HG02798 (cell line): ENCODE results near the gene BBC3.
A peak's percentile ranks its signal among the peaks of the same experiment; 100 is the strongest.
"Not testable (repeated sequence)": the region's sequence is repeated elsewhere in the genome, so short reads cannot be mapped to it uniquely, and the experiment has no call there.

Experiments
- ATAC-seq: cut with Tn5 transposase; IDR thresholded peaks from one replicate; pipeline ENCODE4 v1.9.1; 2021; ENCODE audit warnings: mild to moderate bottlenecking; ENCODE audit not compliant: unreplicated experiment, poor library complexity

BBC3 gene, protein sequence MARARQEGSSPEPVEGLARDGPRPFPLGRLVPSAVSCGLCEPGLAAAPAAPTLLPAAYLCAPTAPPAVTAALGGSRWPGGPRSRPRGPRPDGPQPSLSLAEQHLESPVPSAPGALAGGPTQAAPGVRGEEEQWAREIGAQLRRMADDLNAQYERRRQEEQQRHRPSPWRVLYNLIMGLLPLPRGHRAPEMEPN

DNA sequence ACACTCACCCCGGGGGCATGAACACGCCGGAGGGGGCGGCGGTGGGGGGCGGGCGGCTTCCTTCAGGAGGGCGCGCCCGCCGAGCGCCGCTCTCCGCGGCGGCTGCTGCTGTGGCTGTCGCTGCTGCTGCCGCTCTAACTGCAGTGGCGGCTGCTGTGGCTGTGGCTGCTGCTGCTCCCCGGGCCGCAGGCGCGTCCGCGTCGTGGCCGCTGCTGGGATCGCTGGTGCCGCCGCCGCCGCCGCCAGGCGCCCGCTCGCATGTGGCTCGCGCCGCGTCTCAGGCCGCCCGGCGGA lies at the start of gene BBC3:
TSS of gene BBC3 (minus strand) at position 279 of the 294 bp plus-strand sequence. CDS start 2,768 bp downstream, outside the sequence.
- ATAC-seq, result no peak

DNA sequence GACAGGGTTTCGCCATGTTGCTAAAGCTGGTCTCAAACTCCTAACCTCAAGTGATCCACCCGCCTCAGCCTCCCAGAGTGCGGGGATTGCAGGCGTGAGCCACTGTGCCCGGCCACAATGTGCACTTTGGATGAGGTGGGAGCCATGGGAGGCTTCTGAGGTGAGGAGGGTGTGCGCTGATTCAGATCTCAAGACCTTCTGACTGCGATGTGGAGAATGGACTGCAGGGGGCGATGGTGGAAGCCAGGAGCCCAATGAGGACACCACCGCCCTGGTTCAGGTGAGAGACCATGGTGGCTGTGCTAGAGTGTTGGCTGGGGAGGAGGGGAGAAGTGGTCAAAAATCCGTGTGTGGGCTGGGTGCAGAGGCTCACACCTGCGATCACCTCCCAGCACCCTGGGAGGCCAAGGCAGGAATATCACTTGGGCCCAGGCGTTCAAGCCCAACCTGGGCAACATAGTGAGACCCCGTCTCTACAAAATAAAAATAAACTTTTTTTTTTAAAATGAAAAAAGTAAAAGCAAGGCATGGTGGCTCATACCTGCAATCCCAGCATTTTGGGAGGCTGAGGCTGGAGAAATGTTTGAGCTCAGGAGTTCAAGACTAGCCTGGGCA lies 49.3 kb upstream of the BBC3 start:
- no peak for ATAC-seq

DNA sequence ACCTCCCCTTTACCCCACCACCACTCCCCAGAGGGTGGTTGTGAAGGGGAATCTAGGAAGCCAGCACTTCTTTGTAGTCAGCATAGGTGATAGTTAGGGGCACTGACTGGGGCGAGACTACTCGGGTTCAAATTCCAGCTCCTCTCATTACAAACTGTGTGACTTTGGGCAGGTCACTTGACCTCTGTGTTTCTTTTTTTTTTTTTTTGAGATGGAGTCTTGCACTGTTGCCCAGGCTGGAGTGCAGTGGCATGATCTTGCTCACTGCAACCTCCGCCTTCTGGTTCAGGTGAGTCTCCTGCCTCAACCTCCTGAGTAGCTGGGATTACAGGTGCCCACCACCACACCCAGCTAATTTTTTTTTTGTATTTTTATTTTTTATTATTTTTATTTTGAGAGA lies 45.5 kb upstream of the BBC3 start:
- not testable (repeated sequence) for ATAC-seq

DNA sequence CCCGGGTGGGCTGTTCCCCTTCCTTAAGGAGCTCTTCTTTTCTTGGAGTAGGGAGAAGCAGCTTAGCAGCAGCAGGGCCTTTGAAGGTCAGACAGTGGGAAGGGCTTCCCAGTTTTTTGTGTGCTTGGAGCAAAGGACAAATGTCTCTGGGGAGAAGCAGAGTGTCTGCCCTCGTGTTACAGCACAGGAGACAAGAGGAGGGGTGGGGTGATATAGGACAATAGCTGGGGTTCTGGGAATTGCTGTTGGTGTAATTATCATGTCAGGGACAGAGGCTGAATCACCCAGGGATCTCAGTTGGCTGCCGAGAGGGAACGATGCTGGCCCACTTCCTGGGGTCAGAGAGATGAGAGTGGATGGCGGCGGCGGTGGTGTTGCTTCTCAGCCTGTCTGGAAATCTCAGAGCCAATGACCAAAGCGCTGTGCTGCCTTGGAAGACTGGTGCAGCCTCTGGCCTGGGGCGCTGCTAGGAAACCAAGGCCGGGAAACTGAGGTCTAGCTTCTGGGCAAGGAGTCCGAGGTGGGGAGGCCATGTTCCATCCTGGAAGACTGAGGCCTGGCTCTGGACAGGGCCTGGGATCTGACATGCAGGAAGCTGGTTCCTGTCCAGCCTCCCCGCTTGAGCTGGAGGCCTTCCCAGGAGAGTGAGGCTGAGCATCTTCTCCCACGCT lies 44.9 kb upstream of the BBC3 start:
- no peak for ATAC-seq

DNA sequence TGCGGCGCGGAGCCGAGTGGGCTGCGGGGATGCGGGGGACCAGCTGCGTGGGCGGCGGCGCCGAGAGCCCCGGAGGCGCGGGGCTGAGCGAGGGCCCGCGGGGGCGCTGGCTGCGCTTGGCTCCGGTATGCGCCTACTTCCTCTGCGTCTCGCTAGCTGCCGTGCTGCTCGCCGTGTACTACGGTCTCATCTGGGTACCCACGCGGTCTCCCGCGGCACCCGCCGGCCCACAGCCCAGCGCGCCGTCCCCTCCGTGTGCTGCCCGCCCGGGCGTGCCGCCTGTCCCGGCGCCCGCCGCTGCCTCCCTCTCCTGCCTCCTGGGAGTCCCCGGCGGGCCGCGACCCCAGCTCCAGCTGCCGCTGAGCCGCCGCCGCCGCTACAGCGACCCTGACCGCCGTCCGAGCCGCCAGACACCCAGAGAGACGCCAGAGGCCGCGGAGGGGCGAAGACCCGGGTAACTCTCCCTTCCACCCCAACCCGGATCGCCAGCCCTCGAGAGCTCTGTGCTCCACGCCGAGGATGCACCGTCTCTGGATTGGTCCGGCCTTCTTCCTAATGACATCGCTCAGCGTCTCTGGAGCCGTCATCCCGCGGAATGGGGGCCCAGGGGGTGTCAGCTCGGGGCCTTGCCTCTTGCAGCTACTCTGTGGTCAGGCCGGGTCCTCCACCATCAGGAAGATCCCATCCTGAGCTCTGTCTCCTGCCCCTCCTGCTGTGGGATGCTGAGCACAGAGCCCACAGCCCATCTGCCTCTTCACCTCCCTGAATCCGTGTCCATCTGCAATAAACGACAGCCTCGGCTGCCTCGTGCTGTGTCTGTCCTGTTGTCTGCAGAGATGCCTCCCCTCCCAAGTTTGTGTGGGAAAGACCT lies 44.1 kb upstream of the BBC3 start:
- no peak for ATAC-seq

DNA sequence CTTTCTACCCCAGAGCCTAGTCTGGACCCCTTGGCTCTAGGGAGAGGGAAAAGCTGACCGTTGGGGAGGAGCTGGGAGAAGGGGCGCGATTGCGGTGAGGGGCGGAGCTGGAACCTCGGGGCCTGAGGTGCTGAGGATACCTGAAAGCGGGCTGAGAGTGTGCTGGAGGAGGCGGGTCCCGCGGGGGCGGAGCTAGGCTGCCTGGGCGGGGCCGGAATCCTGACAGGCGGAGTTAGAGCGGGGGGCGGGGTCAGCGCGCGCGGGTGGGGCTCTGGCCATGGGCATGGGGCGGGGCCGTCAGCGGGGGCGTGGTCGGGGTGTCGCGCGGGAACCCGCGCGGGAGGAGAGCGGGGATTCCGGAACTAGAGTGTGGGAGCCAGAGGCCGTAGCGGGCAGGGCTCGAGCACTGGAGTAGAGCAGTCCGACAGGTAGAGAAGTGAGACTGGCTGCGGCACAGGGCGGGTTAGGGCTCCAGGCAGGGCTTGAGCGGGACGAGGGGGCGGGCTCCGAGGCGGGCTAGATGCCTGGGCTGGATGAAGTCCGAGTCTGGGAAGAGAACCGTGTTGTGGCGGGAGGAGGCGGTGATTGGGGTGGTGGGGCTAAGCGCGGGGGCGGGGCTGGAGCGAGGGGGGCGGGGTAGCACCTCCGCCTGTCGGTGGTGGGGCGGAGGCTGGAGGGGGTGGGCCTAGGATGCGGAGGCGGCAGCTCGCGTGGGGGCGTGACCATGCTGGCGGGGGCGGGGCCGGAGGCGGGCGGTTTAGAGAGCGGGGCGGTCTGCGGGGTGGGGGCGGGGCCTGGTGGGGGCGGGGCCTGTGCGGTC lies 43.3 kb upstream of the BBC3 start, which contains the start of gene INAFM1:
TSS of gene INAFM1 (plus strand) at position 815 of the 820 bp plus-strand sequence. CDS start 35 bp downstream, outside the sequence.
- peak; percentile 60 for ATAC-seq

DNA sequence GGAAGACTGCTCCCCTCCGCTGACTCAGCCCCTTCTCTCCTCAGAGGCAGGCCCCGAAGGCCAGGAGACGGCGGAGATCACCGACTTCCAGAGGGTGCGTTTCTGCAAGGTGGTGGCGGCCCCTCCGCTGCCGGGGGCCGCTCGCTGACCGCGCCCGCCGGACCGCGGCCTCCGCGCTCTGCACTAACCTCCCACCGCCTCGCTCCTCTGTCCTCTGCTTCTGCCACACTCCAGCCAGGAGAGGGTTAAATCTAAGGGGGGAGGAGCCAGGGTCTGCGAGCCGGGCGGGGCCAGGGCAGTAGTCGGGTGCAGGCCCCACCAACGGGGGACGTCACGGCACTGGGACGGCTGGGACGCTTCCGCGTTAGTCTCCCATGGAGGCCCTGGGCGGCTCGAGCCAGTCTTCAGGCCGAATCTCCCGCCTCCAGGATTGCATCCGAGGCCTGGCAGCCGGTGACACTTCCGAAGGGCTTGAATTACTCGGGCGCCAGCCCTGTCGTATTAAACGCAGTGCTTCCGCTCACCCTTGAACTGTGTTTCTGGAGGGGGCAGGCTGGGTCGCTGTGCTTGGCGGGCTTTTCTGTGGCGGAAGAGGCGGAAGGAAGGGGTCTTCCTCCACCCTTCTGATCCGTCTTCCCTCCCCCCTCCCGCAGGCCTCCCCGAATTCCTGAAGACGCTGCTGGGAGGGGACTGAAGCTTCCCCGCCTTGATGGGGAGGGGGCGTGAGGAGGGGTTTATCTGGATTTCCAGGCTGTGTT lies 42.5 kb upstream of the BBC3 start:
- ATAC-seq, result peak; percentile 69

DNA sequence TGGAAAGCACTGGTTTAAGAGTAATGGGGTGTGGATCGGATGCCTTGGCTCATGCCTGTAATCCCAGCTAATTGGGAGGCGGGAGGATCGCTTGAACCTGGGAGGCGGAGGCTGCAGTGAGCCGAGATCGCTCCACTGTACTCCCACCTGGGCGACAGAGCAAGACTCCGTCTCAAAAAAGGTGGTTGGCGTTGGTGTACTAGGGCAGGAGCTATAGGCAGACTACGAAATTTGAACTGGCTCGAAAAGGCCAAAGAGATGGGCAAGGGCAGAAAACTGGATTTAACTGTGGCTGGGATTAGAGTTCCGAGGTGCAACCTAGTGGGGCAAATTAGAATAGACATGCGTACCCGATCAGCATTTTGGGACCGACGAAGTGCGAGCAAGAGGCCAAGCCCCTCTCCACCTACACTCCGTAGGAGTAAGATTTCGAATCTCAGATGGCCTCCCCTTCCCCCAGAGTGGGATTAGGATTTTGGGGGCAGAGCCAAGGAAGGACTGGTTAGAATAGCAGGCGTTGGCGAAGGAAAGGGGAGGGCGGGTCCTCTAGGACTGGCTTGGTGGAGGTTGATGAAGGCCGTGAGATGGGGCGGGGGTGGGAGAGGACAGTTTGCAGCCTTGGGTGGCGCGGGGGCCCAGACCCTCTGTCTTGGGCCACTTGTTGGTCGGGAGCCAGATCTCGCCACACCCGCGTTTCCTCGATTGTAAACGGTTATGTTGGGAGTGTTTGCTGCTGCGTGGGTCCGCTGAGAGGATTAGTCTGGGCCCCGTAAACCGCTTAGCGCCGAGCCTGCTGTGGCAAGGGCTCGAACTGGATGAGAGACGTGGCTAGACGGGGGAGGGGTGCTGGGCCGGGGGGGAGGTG lies 41.7 kb upstream of the BBC3 start:
- no peak for ATAC-seq

GRCh38 chr19:47271949-47272348 lies 41.0 kb upstream of the BBC3 start:
- ATAC-seq, result no peak

DNA sequence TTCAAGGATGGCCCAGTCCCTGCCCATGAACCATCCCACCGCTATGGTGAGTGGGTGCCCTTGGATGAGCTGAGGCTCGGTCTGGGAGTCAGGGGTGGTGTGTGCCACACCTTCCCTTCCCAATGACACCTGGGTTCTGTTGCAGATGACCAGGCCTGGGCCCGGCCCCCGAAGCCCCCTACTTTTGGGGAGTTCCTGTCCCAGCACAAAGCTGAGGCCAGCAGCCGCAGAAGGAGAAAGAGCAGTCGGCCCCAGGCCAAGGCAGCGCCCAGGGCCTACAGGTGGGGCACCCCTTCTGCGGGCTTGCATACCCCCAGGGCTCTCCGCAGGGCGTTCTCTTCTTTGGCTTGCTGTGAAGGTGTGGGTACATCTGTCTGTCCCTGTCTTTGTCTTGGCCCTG lies 39.4 kb upstream of the BBC3 start:
- no peak for ATAC-seq

- ATAC-seq, result no peak
Measured at GRCh38 chr19:47269596-47269995, 38.6 kb upstream of the BBC3 start.

- ATAC-seq, result no peak
Measured at GRCh38 chr19:47268028-47268427, 37.0 kb upstream of the BBC3 start.

- no peak for ATAC-seq
Measured at GRCh38 chr19:47267350-47267759, 36.4 kb upstream of the BBC3 start.

DNA sequence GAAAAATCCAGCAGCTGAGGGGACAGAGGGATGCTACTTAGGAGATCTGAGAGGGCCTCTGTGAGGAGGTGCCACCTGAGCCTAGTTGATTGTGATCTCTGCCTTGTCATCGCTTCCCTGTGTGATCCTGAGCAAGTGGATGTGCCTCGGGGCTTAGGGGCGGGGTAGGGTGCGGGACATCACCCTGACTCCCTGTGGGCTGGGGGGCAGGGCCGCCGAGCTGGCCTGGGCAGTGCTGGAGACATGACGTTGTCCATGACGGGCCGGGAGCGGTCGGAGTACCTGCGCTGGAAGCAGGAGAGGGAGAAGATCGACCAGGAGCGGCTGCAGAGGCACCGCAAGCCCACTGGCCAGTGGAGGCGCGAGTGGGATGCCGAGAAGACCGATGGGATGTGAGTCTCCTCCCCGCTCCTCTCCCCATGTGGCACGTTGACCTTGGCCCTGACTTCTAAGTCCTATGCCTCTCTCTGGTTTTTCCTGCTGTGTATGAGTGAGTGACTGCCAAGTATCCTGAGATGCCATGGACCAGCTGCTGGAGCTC lies 35.5 kb upstream of the BBC3 start:
- ATAC-seq, result no peak

DNA sequence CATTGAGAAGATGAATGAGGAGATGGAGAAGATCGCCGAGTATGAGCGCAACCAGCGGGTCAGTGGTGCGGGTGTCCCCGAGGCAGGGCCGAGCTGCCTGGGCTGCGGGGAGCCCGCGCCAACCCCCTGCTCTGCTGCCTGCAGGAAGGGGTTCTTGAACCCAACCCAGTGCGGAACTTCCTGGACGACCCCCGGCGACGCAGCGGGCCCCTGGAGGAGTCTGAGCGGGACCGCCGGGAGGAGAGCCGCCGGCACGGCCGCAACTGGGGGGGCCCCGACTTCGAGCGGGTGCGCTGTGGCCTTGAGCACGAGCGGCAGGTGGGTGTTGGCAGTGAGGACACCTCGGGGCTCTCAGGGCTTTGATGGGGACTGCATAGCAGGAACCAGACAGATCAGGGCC lies 33.6 kb upstream of the BBC3 start:
- no peak for ATAC-seq

DNA sequence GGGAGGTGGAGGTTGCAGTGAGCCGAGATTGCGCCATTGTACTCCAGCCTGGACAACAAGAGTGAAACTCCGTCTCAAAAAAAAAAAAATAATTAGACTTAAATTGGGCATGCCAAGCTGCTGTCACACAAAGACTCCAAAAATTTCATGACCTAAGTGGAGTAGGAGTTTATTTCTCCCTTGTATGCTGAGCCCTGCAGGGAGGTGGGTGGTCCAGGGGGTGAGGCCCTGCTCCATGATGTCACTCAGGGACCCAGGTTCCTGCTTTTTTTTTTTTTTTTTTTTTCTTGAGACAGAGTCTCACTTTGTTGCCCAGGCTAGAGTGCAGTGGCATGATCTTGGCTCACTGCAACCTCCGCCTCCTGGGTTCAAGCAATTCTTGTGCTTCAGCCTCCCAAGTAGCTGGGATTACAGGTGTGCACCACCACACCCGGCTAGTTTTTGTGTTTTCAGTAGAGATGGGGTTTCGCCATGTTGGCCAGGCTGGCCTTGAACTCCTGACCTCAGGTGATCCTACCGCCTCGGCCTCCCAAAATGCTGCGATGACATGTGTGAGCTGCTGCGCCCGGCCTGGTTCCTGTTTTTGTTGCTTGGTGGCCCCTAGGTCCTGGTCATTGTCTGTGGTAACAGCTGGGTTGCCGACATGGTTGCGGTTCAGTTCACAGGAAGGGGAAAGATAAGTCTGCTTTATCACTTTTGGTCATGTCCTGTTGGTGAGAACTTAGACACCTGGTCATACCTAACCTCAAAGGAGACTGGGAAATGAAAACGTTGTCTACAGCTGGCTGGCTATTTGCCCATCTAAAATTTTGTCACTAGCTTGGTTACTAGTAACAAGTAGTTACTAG lies 31.2 kb upstream of the BBC3 start:
- peak; percentile 70 for ATAC-seq

DNA sequence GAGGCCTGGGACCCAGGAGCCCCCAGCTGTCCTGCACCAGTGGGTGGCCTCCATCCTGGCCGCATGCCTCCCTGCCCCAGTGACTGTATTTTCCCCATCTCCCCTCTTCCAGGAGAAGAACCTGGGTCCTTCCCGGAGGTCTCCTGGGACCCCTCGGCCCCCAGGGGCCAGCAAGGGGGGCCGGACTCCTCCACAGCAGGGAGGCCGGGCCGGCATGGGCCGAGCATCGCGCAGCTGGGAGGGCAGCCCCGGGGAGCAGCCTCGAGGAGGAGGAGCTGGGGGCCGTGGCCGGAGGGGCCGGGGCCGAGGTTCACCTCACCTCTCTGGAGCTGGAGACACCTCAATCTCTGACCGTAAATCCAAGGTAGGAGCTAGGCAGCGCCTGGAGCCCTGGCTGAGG lies 29.5 kb upstream of the BBC3 start:
- ATAC-seq, result no peak
